Body of pancreas (tissue), 4 donors: ENCODE data around the gene FKBP15. TPM values are rescaled to one million over a fixed set of nuclear protein-coding genes. Genes with fewer than 3 reads are reported as not detected.

ENCODE experiments used
- ATAC-seq: fragments of 150-250 bp; one replicate; pipeline ENCODE4 v1.9.1; 2016
- DNase-seq, 4 donors: peaks; one replicate each; pipeline ENCODE4 v3.0.0-alpha.2; 2019
- H3K27ac ChIP-seq, 4 donors: fragments of 200-600 bp; sonication (generic); 1 replicate in 3 of 4; 2 replicates in 1 of 4; pipeline versions ENCODE4 v1.5.1 to v1.6.1; 2016 to 2019; ENCODE audit warnings: mild to moderate bottlenecking in 1 of 4, mixed read lengths in 1 of 4, moderate library complexity in 1 of 4
- H3K27me3 ChIP-seq, 2 donors: fragments of 200-600 bp; sonication (generic); one replicate each; pipeline ENCODE4 v1.6.0; 2016; ENCODE audit warnings: mild to moderate bottlenecking in 1 of 2
- H3K36me3 ChIP-seq, 2 donors: fragments of 200-600 bp; sonication (generic); replicated peaks in 1 of 2; 2 replicates each; pipeline ENCODE4 v1.5.1; 2016; ENCODE audit warnings: low read depth in 2 of 2; ENCODE audit not compliant: insufficient read depth in 1 of 2
- H3K4me1 ChIP-seq: fragments of 200-600 bp; sonication (generic); one replicate; pipeline ENCODE4 v1.6.0; 2016
- H3K4me3 ChIP-seq, 2 donors: fragments of 200-600 bp; sonication (generic); 1 replicate in 1 of 2; 2 replicates in 1 of 2; pipeline ENCODE4 v1.5.1; 2016 to 2019
- H3K9me3 ChIP-seq, 3 donors: fragments of 200-600 bp; sonication (generic); 1 replicate in 2 of 3; 2 replicates in 1 of 3; pipeline ENCODE4 v1.5.1; 2016
- POLR2A ChIP-seq, 3 donors: fragments of 450-650 bp; IDR thresholded peaks; one replicate each; pipeline ENCODE4 v1.6.1; 2016; ENCODE audit warnings: antibody characterized with exemption in 3 of 3, mild to moderate bottlenecking in 2 of 3
- WGBS, 2 donors: methylation state at CpG; one replicate each; pipeline ENCODE4 v1.1.5; 2017; 5-methylcytosine and 5-hydroxymethylcytosine counted together
- intact Hi-C: fragments of 100-400 bp; cut with DNase I; formaldehyde crosslinking; loops from one replicate; pipeline ENCODE4 v1.15.1; 2023
- total RNA-seq, 2 donors: library from RNA; depleted of rRNA; stranded (reverse); fragments of >200 nt; gene quantifications; one replicate each; pipeline ENCODE4 v1.1.0, GENCODE V29; 2016
- TF ChIP-seq, protein P1 (sequence below), 7 experiments: fragments of 450-650 bp in 4 of 7; fragments of 200-600 bp in 3 of 7; sonication (generic) in 3 of 7; IDR thresholded peaks; one replicate each; pipeline ENCODE4 v1.5.1; 2016 to 2019; ENCODE audit warnings: antibody characterized with exemption in 7 of 7

Gene FKBP15
- total RNA-seq, 2 donors from 2014 or later, result 15.8 to 21.3 TPM

- ATAC-seq (no peak), DNase-seq (no peak)
- no peaks in the 10 kb centered on the region for H3K4me1 ChIP-seq
- TF ChIP-seq, protein P1, sequence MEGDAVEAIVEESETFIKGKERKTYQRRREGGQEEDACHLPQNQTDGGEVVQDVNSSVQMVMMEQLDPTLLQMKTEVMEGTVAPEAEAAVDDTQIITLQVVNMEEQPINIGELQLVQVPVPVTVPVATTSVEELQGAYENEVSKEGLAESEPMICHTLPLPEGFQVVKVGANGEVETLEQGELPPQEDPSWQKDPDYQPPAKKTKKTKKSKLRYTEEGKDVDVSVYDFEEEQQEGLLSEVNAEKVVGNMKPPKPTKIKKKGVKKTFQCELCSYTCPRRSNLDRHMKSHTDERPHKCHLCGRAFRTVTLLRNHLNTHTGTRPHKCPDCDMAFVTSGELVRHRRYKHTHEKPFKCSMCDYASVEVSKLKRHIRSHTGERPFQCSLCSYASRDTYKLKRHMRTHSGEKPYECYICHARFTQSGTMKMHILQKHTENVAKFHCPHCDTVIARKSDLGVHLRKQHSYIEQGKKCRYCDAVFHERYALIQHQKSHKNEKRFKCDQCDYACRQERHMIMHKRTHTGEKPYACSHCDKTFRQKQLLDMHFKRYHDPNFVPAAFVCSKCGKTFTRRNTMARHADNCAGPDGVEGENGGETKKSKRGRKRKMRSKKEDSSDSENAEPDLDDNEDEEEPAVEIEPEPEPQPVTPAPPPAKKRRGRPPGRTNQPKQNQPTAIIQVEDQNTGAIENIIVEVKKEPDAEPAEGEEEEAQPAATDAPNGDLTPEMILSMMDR (IDR thresholded peaks at IDR 0.05), result no peak
- no peak for TF ChIP-seq POLR2A (IDR thresholded peaks at IDR 0.05)
- H3K27me3 ChIP-seq, result no peaks in the 10 kb centered on the region
- no peak overlapping the region for H3K4me3 ChIP-seq
- whole genome bisulfite sequencing, 2 donors, result 83 to 89% methylated on average over 4 of the region's 4 CpGs
- intact Hi-C loops, result no loop called here
- H3K9me3 ChIP-seq, result no peaks in the 10 kb centered on the region
- no peaks in the 10 kb centered on the region for H3K36me3 ChIP-seq
- no peak overlapping the region for H3K27ac ChIP-seq
These were observed 24.8 kb upstream of the FKBP15 start for GRCh38 chr9:113245894-113246293.

DNA sequence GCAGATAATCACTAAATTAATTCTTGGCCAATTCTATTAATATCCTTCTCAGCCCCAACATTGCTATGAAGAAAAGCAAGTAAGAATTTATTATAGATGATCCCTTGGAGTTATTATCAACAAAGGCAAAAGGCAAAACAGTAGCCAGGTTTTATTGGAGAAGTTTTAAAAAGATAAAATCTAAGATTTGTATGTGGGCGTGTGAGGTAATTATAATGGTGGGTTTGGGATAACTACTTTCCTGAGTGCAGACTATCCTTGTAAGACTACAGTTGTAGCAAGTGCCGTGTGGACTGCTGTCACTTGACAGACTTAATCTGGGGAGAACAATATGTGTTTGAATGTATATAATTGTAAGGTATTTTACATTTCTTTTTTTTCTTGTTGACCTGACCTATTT lies 23.5 kb upstream of the FKBP15 start:
- ATAC-seq, result no peak
- Histone ChIP-seq H3K9me3 (no peaks in the 10 kb centered on the region), H3K36me3 (no peaks in the 10 kb centered on the region), H3K4me3 (no peak overlapping the region), H3K4me1 (no peaks in the 10 kb centered on the region), H3K27ac (no peak overlapping the region), H3K27me3 (no peaks in the 10 kb centered on the region)
- no peak for DNase-seq
- WGBS, 2 donors, result 81 to 85% methylated on average over 2 of the region's 2 CpGs
- intact Hi-C loops, result no loop called here
- TF ChIP-seq POLR2A (IDR thresholded peaks at IDR 0.05), result no peak
- TF ChIP-seq, protein P1 (IDR thresholded peaks at IDR 0.05), result no peak

DNA sequence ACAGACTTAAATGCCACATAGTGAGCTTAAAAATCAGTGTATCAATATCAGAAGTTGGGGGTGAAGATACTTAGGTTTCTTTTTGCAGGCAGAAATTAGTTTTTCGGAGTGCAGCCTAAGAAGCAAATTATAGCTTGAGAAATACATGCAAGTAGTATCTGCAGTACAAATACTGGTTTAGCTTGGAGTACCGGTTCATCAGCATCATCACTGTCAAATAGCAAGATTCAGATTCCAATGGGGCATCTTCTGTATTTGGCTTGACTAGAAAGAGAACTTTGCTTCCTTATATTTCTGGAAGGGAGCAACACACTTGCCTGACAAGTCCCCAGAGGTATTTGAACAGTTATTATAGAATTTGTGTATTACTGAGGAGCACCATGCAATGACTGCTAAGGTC lies 20.1 kb upstream of the FKBP15 start:
- H3K27me3 ChIP-seq, result no peaks in the 10 kb centered on the region
- H3K4me3 ChIP-seq, result no peak overlapping the region
- ATAC-seq, result no peak
- H3K36me3 ChIP-seq, result no peaks in the 10 kb centered on the region
- no peak for TF ChIP-seq POLR2A (IDR thresholded peaks at IDR 0.05)
- TF ChIP-seq, protein P1 (IDR thresholded peaks at IDR 0.05), result no peak
- WGBS, 2 donors, result 94 to 97% methylated on average over 2 of the region's 2 CpGs
- H3K27ac ChIP-seq, result no peak overlapping the region
- no peaks in the 10 kb centered on the region for H3K9me3 ChIP-seq
- intact Hi-C loops, result no loop called here
- peaks cover under 1% of the 10 kb centered on the region for H3K4me1 ChIP-seq
- no peak for DNase-seq

- no peak overlapping the region for H3K27ac ChIP-seq
- no peak overlapping the region for H3K4me3 ChIP-seq
- no peak for TF ChIP-seq POLR2A (IDR thresholded peaks at IDR 0.05)
- TF ChIP-seq, protein P1 (IDR thresholded peaks at IDR 0.05), result no peak
- H3K9me3 ChIP-seq, result no peaks in the 10 kb centered on the region
- DNase-seq (no peak), ATAC-seq (no peak)
- 20 to 28% methylated on average over 4 of the region's 4 CpGs for WGBS, 2 donors
- no peaks in the 10 kb centered on the region for H3K36me3 ChIP-seq
- no peaks in the 10 kb centered on the region for H3K27me3 ChIP-seq
- H3K4me1 ChIP-seq, result peaks cover 11% of the 10 kb centered on the region
- intact Hi-C loops, result no loop called here
These were observed 17.8 kb upstream of the FKBP15 start for GRCh38 chr9:113238859-113239232.

GRCh38 chr9:113238202-113238858 lies 17.3 kb upstream of the FKBP15 start:
- H3K4me1 ChIP-seq, result peaks cover 16% of the 10 kb centered on the region
- H3K27ac ChIP-seq, result no peak overlapping the region
- no peaks in the 10 kb centered on the region for H3K27me3 ChIP-seq
- ATAC-seq, result no peak
- H3K4me3 ChIP-seq, result no peak overlapping the region
- no peak for DNase-seq
- intact Hi-C loops, result no loop called here
- H3K9me3 ChIP-seq, result no peaks in the 10 kb centered on the region
- 83 to 92% methylated on average over 10 of the region's 10 CpGs for WGBS, 2 donors
- TF ChIP-seq, protein P1 (IDR thresholded peaks at IDR 0.05), result no peak
- no peak for TF ChIP-seq POLR2A (IDR thresholded peaks at IDR 0.05)
- H3K36me3 ChIP-seq, result no peaks in the 10 kb centered on the region
